GM23338 (cell line): ENCODE measurements around the gene OR4M1. TPM values are rescaled to one million over a fixed set of nuclear protein-coding genes. Genes with fewer than 3 reads are reported as not detected.

Source experiments
- ATAC-seq: fragments of 200-7000 bp; cut with Tn5 transposase; 3 replicates; pipeline ENCODE4 v1.9.1; 2020
- DNase-seq: peaks from one replicate; pipeline ENCODE4 v3.0.0-alpha.2; 2015; ENCODE audit warnings: low spot score
- H2AFZ ChIP-seq: fragments of 200-600 bp; sonication (generic); 2 replicates; pipeline ENCODE4 v1.8.0; 2016; ENCODE audit warnings: antibody characterized with exemption, mild to moderate bottlenecking, moderate library complexity
- H3F3A ChIP-seq: fragments of 200-600 bp; sonication (generic); replicated peaks from 2 replicates; pipeline ENCODE4 v1.8.0; 2017; ENCODE audit warnings: antibody characterized with exemption, mixed run types, low read depth
- H3K27ac ChIP-seq: fragments of 200-600 bp; sonication (generic); 2 replicates; pipeline ENCODE4 v1.6.1; 2016; ENCODE audit warnings: low read depth
- H3K27me3 ChIP-seq: fragments of 200-600 bp; sonication (generic); 2 replicates; pipeline ENCODE4 v1.8.0; 2016; ENCODE audit warnings: mild to moderate bottlenecking, mixed run types, moderate library complexity; ENCODE audit not compliant: insufficient read depth
- H3K36me3 ChIP-seq: fragments of 200-600 bp; sonication (generic); 2 replicates; pipeline ENCODE4 v1.8.0; 2016; ENCODE audit warnings: mild to moderate bottlenecking; ENCODE audit not compliant: insufficient read depth
- H3K4me1 ChIP-seq: fragments of 200-600 bp; sonication (generic); 2 replicates; pipeline ENCODE4 v1.8.0; 2016; ENCODE audit warnings: mild to moderate bottlenecking, moderate library complexity; ENCODE audit not compliant: insufficient read depth
- H3K4me2 ChIP-seq: fragments of 200-600 bp; sonication (generic); 2 replicates; pipeline ENCODE4 v1.7.1; 2017; ENCODE audit warnings: mixed run types
- H3K4me3 ChIP-seq: fragments of 200-600 bp; sonication (generic); 2 replicates; pipeline ENCODE4 v1.6.1; 2016; ENCODE audit warnings: mixed run types
- H3K79me2 ChIP-seq: fragments of 200-600 bp; sonication (generic); replicated peaks from 2 replicates; pipeline ENCODE4 v1.8.0; 2017; ENCODE audit warnings: mild to moderate bottlenecking; ENCODE audit not compliant: insufficient read depth
- H3K9me2 ChIP-seq: fragments of 200-600 bp; sonication (generic); 2 replicates; pipeline ENCODE4 v1.8.0; 2017; ENCODE audit not compliant: insufficient read depth
- H4K20me1 ChIP-seq: fragments of 200-600 bp; sonication (generic); replicated peaks from 2 replicates; pipeline ENCODE4 v1.8.0; 2017; ENCODE audit warnings: mild to moderate bottlenecking; ENCODE audit not compliant: insufficient read depth
- H3K27ac Mint-ChIP-seq: 2 replicates; pipeline ENCODE4 v1.8.0; 2020; ENCODE audit warnings: inconsistent platforms, mild to moderate bottlenecking, moderate library complexity, mixed read lengths
- H3K27me3 Mint-ChIP-seq: 3 replicates; pipeline ENCODE4 v1.8.0; 2022; ENCODE audit warnings: low read depth, mild to moderate bottlenecking, moderate library complexity, mixed read lengths, inconsistent platforms; ENCODE audit not compliant: insufficient read depth, poor library complexity
- H3K36me3 Mint-ChIP-seq: 3 replicates; pipeline ENCODE4 v1.8.0; 2021; ENCODE audit warnings: low read depth, mild to moderate bottlenecking, inconsistent platforms, moderate library complexity, mixed read lengths
- H3K4me1 Mint-ChIP-seq: 3 replicates; pipeline ENCODE4 v1.8.0; 2020; ENCODE audit warnings: mild to moderate bottlenecking, inconsistent platforms, mixed read lengths
- H3K4me3 Mint-ChIP-seq: 3 replicates; pipeline ENCODE4 v1.8.0; 2021; ENCODE audit warnings: moderate library complexity, mild to moderate bottlenecking, inconsistent platforms, mixed read lengths
- H3K9me3 Mint-ChIP-seq: 3 replicates; pipeline ENCODE4 v1.8.0; 2020; ENCODE audit warnings: moderate library complexity, mild to moderate bottlenecking, inconsistent platforms, mixed read lengths
- CREB1 ChIP-seq: fragments of 250-450 bp; sonication (Bioruptor Pico); IDR thresholded peaks from 2 replicates; pipeline ENCODE4 v1.5.0; 2020; ENCODE audit warnings: low read depth, mild to moderate bottlenecking, moderate library complexity
- EZH2 ChIP-seq: fragments of 200-600 bp; sonication (generic); IDR thresholded peaks from one replicate; pipeline ENCODE4 v1.8.0; 2017; ENCODE audit warnings: antibody characterized with exemption, mild to moderate bottlenecking, low read depth; ENCODE audit not compliant: unreplicated experiment
- EZH2phosphoT487 ChIP-seq: fragments of 200-600 bp; sonication (generic); IDR thresholded peaks from one replicate; pipeline ENCODE4 v1.8.1; 2018; ENCODE audit warnings: antibody characterized with exemption; ENCODE audit not compliant: unreplicated experiment
- JUNB ChIP-seq: IDR thresholded peaks from one replicate; pipeline ENCODE4 v1.6.1; 2016; ENCODE audit warnings: antibody characterized with exemption; ENCODE audit not compliant: unreplicated experiment
- NANOG ChIP-seq: IDR thresholded peaks from 2 replicates; pipeline ENCODE4 v1.6.1; 2016; ENCODE audit warnings: antibody characterized with exemption, borderline replicate concordance
- POLR2AphosphoS5 ChIP-seq: IDR thresholded peaks from 2 replicates; pipeline ENCODE4 v1.6.1; 2016; ENCODE audit warnings: antibody characterized with exemption, low read depth
- REST ChIP-seq: IDR thresholded peaks from one replicate; pipeline ENCODE4 v1.6.1; 2018; ENCODE audit warnings: antibody characterized with exemption; ENCODE audit not compliant: unreplicated experiment
- STAT1 ChIP-seq: IDR thresholded peaks from one replicate; pipeline ENCODE4 v1.6.1; 2016; ENCODE audit warnings: antibody characterized with exemption; ENCODE audit not compliant: unreplicated experiment
- ZNF114 ChIP-seq: fragments of 250-450 bp; sonication (Bioruptor Pico); IDR thresholded peaks from 2 replicates; pipeline ENCODE4 v1.5.0; 2020; ENCODE audit warnings: mild to moderate bottlenecking, moderate library complexity
- ZNF331 ChIP-seq: fragments of 250-450 bp; sonication (Bioruptor Pico); IDR thresholded peaks from 2 replicates; pipeline ENCODE4 v1.5.0; 2020; ENCODE audit warnings: low read depth, mild to moderate bottlenecking, moderate library complexity
- ZNF462 ChIP-seq: fragments of 250-450 bp; sonication (Bioruptor Pico); IDR thresholded peaks from 2 replicates; pipeline ENCODE4 v1.5.0; 2020; ENCODE audit warnings: mild to moderate bottlenecking, moderate library complexity
- polyA plus RNA-seq: library from polyadenylated mRNA; unstranded; fragments of >200 nt; fragmentation: Nextera tagmentation; extraction: Ambion mirVana; gene quantifications from 2 replicates; pipeline ENCODE4 v1.2.1, GENCODE V29; 2016
- total RNA-seq: library from RNA; depleted of rRNA; stranded (reverse); fragments of >200 nt; shearing (Covaris generic); gene quantifications from 2 replicates; pipeline ENCODE4 v1.2.3, GENCODE V29; 2014
- TF ChIP-seq, protein P1 (sequence below), 2 experiments: fragments of 200-600 bp in 1 of 2; sonication (generic) in 1 of 2; conservative IDR thresholded peaks; 2 replicates each; pipeline versions ENCODE4 v1.5.1 to v1.6.1; 2016 to 2017; ENCODE audit warnings: antibody characterized with exemption in 2 of 2, low read depth in 2 of 2, mild to moderate bottlenecking in 2 of 2, moderate library complexity in 1 of 2
- TF ChIP-seq, protein P2 (sequence below): IDR thresholded peaks from 2 replicates; pipeline ENCODE4 v1.6.1; 2016; ENCODE audit warnings: antibody characterized with exemption

OR4M1 gene
- total and polyA plus RNA-seq, 2 experiments from 2014 or later, result not detected

DNA sequence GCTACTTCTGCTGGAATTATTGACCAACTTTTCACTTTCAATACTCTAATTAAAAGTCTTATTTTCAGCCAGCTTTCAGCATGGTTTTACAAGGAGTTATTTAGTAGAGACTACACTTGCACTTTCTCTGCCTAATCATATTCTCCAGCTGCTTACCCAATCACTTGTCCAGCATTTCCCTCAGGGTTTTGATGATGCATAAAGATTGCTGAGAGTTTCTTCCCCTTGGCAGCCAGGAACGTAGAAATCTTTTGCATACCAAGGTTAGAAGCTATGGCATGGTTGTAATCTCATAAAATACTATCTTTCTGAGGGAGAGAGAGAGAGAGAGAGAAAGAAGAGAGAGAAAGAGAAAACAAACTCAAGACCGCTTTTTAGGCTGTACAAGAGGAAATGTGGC lies 19.1 kb upstream of the OR4M1 start:
- H3K79me2 ChIP-seq, result no peaks in the 10 kb centered on the region
- no peak for ATAC-seq
- no peaks in the 10 kb centered on the region for H4K20me1 ChIP-seq
- no peaks in the 10 kb centered on the region for H3K4me1 ChIP-seq
- no peak for TF ChIP-seq EZH2phosphoT487
- TF ChIP-seq, protein P1, sequence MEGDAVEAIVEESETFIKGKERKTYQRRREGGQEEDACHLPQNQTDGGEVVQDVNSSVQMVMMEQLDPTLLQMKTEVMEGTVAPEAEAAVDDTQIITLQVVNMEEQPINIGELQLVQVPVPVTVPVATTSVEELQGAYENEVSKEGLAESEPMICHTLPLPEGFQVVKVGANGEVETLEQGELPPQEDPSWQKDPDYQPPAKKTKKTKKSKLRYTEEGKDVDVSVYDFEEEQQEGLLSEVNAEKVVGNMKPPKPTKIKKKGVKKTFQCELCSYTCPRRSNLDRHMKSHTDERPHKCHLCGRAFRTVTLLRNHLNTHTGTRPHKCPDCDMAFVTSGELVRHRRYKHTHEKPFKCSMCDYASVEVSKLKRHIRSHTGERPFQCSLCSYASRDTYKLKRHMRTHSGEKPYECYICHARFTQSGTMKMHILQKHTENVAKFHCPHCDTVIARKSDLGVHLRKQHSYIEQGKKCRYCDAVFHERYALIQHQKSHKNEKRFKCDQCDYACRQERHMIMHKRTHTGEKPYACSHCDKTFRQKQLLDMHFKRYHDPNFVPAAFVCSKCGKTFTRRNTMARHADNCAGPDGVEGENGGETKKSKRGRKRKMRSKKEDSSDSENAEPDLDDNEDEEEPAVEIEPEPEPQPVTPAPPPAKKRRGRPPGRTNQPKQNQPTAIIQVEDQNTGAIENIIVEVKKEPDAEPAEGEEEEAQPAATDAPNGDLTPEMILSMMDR (conservative IDR thresholded peaks at IDR 0.05; ENCODE audit: low read depth in 2 of 2), result no peak
- TF ChIP-seq ZNF331 (CRISPR knock-in tag), result no peak
- no peak for TF ChIP-seq CREB1 (CRISPR knock-in tag)
- TF ChIP-seq NANOG, result no peak
- no peak for TF ChIP-seq ZNF462 (CRISPR knock-in tag)
- no peak for TF ChIP-seq EZH2
- TF ChIP-seq JUNB, result no peak
- TF ChIP-seq ZNF114, result no peak
- TF ChIP-seq STAT1, result no peak
- TF ChIP-seq, protein P2, sequence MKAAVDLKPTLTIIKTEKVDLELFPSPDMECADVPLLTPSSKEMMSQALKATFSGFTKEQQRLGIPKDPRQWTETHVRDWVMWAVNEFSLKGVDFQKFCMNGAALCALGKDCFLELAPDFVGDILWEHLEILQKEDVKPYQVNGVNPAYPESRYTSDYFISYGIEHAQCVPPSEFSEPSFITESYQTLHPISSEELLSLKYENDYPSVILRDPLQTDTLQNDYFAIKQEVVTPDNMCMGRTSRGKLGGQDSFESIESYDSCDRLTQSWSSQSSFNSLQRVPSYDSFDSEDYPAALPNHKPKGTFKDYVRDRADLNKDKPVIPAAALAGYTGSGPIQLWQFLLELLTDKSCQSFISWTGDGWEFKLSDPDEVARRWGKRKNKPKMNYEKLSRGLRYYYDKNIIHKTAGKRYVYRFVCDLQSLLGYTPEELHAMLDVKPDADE, result no peak
- TF ChIP-seq POLR2AphosphoS5, result no peak
- TF ChIP-seq REST, result no peak
- DNase-seq, result no peak
- peaks cover 28% of the 10 kb centered on the region; the same call in 1 of the 2 replicates for H3K36me3 ChIP-seq
- no peak overlapping the region for H3K4me3 ChIP-seq
- H3K27ac Mint-ChIP-seq, result no peak overlapping the region
- H3K4me1 Mint-ChIP-seq, result no peaks in the 10 kb centered on the region
- no peaks in the 10 kb centered on the region for H3K9me2 ChIP-seq
- no peak overlapping the region for H3K4me2 ChIP-seq
- peaks cover 8% of the 10 kb centered on the region; the same call in 2 of the 3 replicates for H3K9me3 Mint-ChIP-seq
- H3K27ac ChIP-seq, result no peak overlapping the region
- no peaks in the 10 kb centered on the region for H3K27me3 Mint-ChIP-seq
- H3K4me3 Mint-ChIP-seq, result no peak overlapping the region
- no peaks in the 10 kb centered on the region for H3F3A ChIP-seq
- H3K36me3 Mint-ChIP-seq, result peaks cover 18% of the 10 kb centered on the region
- no peak overlapping the region for H2AFZ ChIP-seq
- no peaks in the 10 kb centered on the region for H3K27me3 ChIP-seq
